HG03378 (cell line): ENCODE data around the gene CIRBP.

Source experiments
- ATAC-seq: cut with Tn5 transposase; IDR thresholded peaks from one replicate; pipeline ENCODE4 v1.9.1; 2021; ENCODE audit warnings: mild to moderate bottlenecking, moderate library complexity; ENCODE audit not compliant: unreplicated experiment

CIRBP gene

GRCh38 chr19:1278713-1279660 is 9.9 kb downstream of the CIRBP start:
- no peak for ATAC-seq

- ATAC-seq = no peak
Measured at GRCh38 chr19:1279782-1280341, 10.7 kb downstream of the CIRBP start.

- ATAC-seq = no peak
Measured at GRCh38 chr19:1280636-1281568, 11.8 kb downstream of the CIRBP start.

GRCh38 chr19:1281569-1282287 is 12.6 kb downstream of the CIRBP start:
- ATAC-seq = no peak

GRCh38 chr19:1282588-1283206 is 13.6 kb downstream of the CIRBP start:
- no peak for ATAC-seq

- no peak for ATAC-seq
Measured at GRCh38 chr19:1283207-1283916, 14.2 kb downstream of the CIRBP start.

GRCh38 chr19:1283917-1284292 is 14.8 kb downstream of the CIRBP start:
- no peak for ATAC-seq

GRCh38 chr19:1284293-1284978 is 15.3 kb downstream of the CIRBP start:
- no peak for ATAC-seq

GRCh38 chr19:1284979-1285736 is 16.0 kb downstream of the CIRBP start:
- ATAC-seq = no peak

GRCh38 chr19:1285737-1286360 is 16.7 kb downstream of the CIRBP start, which contains the start of gene EFNA2:
Gene EFNA2, plus strand, starts transcription at chr19:1285873. Its CDS starts 296 bp downstream, at chr19:1286169.
- no peak for ATAC-seq

GRCh38 chr19:1286487-1287353 is 17.6 kb downstream of the CIRBP start:
- no peak for ATAC-seq

- ATAC-seq = no peak
Measured at GRCh38 chr19:1287354-1288225, 18.5 kb downstream of the CIRBP start.

GRCh38 chr19:1288226-1288612 is 19.1 kb downstream of the CIRBP start:
- ATAC-seq = no peak

GRCh38 chr19:1288833-1289685 is 19.9 kb downstream of the CIRBP start:
- ATAC-seq = no peak

GRCh38 chr19:1289686-1290025 is 20.5 kb downstream of the CIRBP start:
- ATAC-seq = no peak
